ENCODE data around the gene VGLL2. TPM values are rescaled to one million over a fixed set of nuclear protein-coding genes. Genes with fewer than 3 reads are reported as not detected.

The VGLL2 gene
- total RNA-seq, 1 experiment from 2014 or later, result not detected

DNA sequence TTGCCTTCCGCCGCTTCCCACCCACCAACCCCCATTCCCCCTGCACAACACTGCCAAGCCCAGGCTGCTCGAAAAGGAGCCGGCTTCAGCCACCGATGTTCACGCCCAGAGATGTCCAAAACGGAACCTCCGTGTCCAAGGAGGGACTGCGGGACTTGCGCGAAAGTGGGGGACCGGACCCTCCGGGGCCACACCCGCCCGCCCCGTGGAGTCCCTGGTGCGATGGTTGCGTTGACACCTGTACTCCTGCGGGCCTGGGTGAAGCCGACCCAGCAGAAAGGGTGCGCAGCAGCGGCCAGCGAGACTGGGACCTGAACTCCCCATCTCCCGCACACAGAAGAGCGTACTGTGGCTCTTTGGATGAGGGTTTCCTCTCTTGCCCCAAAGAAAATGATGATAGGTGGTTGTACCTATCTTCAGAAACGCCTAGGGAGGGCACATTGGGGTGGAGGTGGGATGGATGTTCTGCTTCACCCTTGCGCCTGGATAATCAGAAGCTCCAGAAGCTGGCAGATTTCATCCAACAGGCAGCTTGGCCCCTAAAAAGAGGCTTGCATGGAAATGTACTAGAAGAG, 1.9 kb upstream of the VGLL2 start (continued):
- TF ChIP-seq, protein P1, sequence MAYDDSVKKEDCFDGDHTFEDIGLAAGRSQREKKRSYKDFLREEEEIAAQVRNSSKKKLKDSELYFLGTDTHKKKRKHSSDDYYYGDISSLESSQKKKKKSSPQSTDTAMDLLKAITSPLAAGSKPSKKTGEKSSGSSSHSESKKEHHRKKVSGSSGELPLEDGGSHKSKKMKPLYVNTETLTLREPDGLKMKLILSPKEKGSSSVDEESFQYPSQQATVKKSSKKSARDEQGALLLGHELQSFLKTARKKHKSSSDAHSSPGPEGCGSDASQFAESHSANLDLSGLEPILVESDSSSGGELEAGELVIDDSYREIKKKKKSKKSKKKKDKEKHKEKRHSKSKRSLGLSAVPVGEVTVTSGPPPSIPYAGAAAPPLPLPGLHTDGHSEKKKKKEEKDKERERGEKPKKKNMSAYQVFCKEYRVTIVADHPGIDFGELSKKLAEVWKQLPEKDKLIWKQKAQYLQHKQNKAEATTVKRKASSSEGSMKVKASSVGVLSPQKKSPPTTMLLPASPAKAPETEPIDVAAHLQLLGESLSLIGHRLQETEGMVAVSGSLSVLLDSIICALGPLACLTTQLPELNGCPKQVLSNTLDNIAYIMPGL (CRISPR knock-in tag; IDR thresholded peaks at IDR 0.05), result no peak
- TF ChIP-seq E2F1 (CRISPR knock-in tag; IDR thresholded peaks at IDR 0.05) (no peak), ZNF317 (CRISPR knock-in tag; IDR thresholded peaks at IDR 0.05; ENCODE audit: borderline replicate concordance, low read depth) (no peak), ZNF423 (CRISPR knock-in tag; IDR thresholded peaks at IDR 0.05) (no peak), ATF1 (CRISPR knock-in tag; IDR thresholded peaks at IDR 0.05) (no peak), FOXK1 (CRISPR knock-in tag; IDR thresholded peaks at IDR 0.05) (no peak), ZMAT4 (CRISPR knock-in tag; IDR thresholded peaks at IDR 0.05) (no peak)
- TF ChIP-seq, protein P2, sequence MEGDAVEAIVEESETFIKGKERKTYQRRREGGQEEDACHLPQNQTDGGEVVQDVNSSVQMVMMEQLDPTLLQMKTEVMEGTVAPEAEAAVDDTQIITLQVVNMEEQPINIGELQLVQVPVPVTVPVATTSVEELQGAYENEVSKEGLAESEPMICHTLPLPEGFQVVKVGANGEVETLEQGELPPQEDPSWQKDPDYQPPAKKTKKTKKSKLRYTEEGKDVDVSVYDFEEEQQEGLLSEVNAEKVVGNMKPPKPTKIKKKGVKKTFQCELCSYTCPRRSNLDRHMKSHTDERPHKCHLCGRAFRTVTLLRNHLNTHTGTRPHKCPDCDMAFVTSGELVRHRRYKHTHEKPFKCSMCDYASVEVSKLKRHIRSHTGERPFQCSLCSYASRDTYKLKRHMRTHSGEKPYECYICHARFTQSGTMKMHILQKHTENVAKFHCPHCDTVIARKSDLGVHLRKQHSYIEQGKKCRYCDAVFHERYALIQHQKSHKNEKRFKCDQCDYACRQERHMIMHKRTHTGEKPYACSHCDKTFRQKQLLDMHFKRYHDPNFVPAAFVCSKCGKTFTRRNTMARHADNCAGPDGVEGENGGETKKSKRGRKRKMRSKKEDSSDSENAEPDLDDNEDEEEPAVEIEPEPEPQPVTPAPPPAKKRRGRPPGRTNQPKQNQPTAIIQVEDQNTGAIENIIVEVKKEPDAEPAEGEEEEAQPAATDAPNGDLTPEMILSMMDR (IDR thresholded peaks at IDR 0.05), result no peak
- TF ChIP-seq, protein P3, sequence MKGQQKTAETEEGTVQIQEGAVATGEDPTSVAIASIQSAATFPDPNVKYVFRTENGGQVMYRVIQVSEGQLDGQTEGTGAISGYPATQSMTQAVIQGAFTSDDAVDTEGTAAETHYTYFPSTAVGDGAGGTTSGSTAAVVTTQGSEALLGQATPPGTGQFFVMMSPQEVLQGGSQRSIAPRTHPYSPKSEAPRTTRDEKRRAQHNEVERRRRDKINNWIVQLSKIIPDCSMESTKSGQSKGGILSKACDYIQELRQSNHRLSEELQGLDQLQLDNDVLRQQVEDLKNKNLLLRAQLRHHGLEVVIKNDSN (CRISPR knock-in tag; IDR thresholded peaks at IDR 0.05), result no peak
- TF ChIP-seq, protein P4, sequence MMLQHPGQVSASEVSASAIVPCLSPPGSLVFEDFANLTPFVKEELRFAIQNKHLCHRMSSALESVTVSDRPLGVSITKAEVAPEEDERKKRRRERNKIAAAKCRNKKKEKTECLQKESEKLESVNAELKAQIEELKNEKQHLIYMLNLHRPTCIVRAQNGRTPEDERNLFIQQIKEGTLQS (CRISPR knock-in tag; conservative IDR thresholded peaks at IDR 0.05), result no peak

DNA sequence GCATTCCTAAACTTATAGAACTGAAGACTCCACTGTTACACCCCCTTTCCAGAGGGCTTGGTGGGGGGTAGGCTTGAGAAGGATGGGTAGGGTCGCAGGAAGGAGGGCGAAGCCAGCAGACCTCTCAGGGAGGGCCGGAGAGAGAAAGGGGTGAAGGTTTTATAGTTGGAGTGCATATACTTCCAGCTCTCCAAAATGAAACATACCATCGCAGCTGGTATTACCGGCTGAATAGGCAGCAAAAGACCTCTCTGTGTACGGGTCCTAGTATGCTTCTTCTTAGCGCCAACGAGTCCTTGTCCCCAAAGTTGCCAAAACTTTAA, 1.0 kb upstream of the VGLL2 start:
- DNase-seq (ENCODE audit: low spot score) (no peak), ATAC-seq (no peak)
- H3K27me3 Mint-ChIP-seq (ENCODE audit: low read depth), result peaks cover 100% of the 10 kb centered on the region
- H3K4me1 Mint-ChIP-seq, result peaks cover 36% of the 10 kb centered on the region
- H3K9me3 Mint-ChIP-seq, result no peaks in the 10 kb centered on the region
- H3K4me3 Mint-ChIP-seq, result peak overlapping the region; percentile 86
- POLR2A ChIA-PET, result no interaction called here
- H3K27ac Mint-ChIP-seq, result no peak overlapping the region
- CTCF ChIA-PET, result interaction anchor here (2.0 kb wide), 1 partner anchor 97 kb away, joined by 7 read pairs; no protein-coding TSS in a partner anchor
- no peaks in the 10 kb centered on the region for H3K36me3 Mint-ChIP-seq
- no peak for TF ChIP-seq ESRRA (CRISPR knock-in tag; IDR thresholded peaks at IDR 0.05; ENCODE audit: borderline replicate concordance)
- TF ChIP-seq ZNF232 (CRISPR knock-in tag; IDR thresholded peaks at IDR 0.05), result no peak
- TF ChIP-seq, protein P5, sequence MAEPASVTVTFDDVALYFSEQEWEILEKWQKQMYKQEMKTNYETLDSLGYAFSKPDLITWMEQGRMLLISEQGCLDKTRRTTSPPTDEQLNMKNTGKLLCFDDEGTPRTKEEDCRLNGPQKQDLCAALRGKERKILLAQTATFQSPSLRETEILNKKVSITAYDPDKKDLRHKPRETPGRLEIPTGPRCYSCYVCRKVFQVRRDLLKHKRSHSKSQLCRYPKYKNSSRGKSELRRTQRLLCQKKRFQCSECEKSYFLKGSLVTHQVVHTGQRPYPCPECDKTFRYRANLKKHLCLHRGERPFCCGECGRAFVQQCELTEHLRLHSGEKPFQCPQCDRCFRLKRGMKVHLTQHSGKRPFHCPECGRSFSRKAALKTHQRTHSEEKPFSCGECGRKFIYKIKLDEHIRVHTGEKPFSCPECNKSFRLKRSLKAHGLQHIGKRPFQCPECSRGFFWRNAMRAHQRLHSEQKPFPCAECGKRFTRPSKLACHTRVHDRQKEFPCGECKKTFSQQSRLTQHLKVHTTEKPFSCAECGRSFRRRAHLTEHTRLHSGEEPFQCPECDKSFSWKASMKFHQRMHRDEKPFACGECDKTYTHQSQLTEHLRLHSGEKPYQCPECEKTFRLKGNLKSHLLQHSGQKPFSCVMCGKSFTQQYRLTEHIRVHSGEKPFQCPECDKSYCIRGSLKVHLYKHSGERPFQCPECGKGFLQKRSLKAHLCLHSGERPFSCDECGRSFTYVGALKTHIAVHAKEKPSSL (CRISPR knock-in tag; conservative IDR thresholded peaks at IDR 0.05), result no peak
- TF ChIP-seq IRF2 (CRISPR knock-in tag; IDR thresholded peaks at IDR 0.05; ENCODE audit: borderline replicate concordance, low read depth), result no peak
- no peak for TF ChIP-seq IRF1 (CRISPR knock-in tag; IDR thresholded peaks at IDR 0.05)
- TF ChIP-seq CREB1 (CRISPR knock-in tag; IDR thresholded peaks at IDR 0.05), result no peak
- no peak for TF ChIP-seq RORB (CRISPR knock-in tag; IDR thresholded peaks at IDR 0.05)
- TF ChIP-seq, protein P6, sequence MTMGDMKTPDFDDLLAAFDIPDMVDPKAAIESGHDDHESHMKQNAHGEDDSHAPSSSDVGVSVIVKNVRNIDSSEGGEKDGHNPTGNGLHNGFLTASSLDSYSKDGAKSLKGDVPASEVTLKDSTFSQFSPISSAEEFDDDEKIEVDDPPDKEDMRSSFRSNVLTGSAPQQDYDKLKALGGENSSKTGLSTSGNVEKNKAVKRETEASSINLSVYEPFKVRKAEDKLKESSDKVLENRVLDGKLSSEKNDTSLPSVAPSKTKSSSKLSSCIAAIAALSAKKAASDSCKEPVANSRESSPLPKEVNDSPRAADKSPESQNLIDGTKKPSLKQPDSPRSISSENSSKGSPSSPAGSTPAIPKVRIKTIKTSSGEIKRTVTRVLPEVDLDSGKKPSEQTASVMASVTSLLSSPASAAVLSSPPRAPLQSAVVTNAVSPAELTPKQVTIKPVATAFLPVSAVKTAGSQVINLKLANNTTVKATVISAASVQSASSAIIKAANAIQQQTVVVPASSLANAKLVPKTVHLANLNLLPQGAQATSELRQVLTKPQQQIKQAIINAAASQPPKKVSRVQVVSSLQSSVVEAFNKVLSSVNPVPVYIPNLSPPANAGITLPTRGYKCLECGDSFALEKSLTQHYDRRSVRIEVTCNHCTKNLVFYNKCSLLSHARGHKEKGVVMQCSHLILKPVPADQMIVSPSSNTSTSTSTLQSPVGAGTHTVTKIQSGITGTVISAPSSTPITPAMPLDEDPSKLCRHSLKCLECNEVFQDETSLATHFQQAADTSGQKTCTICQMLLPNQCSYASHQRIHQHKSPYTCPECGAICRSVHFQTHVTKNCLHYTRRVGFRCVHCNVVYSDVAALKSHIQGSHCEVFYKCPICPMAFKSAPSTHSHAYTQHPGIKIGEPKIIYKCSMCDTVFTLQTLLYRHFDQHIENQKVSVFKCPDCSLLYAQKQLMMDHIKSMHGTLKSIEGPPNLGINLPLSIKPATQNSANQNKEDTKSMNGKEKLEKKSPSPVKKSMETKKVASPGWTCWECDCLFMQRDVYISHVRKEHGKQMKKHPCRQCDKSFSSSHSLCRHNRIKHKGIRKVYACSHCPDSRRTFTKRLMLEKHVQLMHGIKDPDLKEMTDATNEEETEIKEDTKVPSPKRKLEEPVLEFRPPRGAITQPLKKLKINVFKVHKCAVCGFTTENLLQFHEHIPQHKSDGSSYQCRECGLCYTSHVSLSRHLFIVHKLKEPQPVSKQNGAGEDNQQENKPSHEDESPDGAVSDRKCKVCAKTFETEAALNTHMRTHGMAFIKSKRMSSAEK (CRISPR knock-in tag; IDR thresholded peaks at IDR 0.05; ENCODE audit: borderline replicate concordance), result no peak
- no peak for TF ChIP-seq E2F4 (CRISPR knock-in tag; IDR thresholded peaks at IDR 0.05; ENCODE audit: borderline replicate concordance, low read depth)

All from WTC11 (cell line).